ENCODE data around the gene ZNF837.

ZNF837 gene

GRCh38 chr19:58345558-58345957, 35.3 kb downstream of the ZNF837 start:
- Histone ChIP-seq H3K4me1 (ENCODE audit: insufficient read depth, low read length) (peaks cover 3% of the 10 kb centered on the region; the same call in 1 of the 2 replicates), H3K9me3 (ENCODE audit: insufficient read depth, low read depth, low read length) (no peaks in the 10 kb centered on the region), H3K9ac (ENCODE audit: low read depth, low read length) (no peak overlapping the region), H3K36me3 (ENCODE audit: insufficient read depth, low read length) (peaks cover 5% of the 10 kb centered on the region; the same call in 1 of the 2 replicates), H3K27me3 (ENCODE audit: insufficient read depth, low read length) (peaks cover 15% of the 10 kb centered on the region), H3K4me3 (ENCODE audit: low read length) (no peak overlapping the region), H3K27ac (ENCODE audit: low read depth, low read length) (no peak overlapping the region)
- WGBS: 88% methylated on average over 5 of the region's 5 CpGs

GRCh38 chr19:58338825-58339558, 41.8 kb downstream of the ZNF837 start:
- WGBS: 85% methylated on average over 29 of the region's 30 CpGs
- Histone ChIP-seq H3K27ac (ENCODE audit: low read depth, low read length) (no peak overlapping the region), H3K9ac (ENCODE audit: low read depth, low read length) (no peak overlapping the region), H3K27me3 (ENCODE audit: insufficient read depth, low read length) (no peaks in the 10 kb centered on the region), H3K9me3 (ENCODE audit: insufficient read depth, low read depth, low read length) (no peaks in the 10 kb centered on the region), H3K4me3 (ENCODE audit: low read length) (no peak overlapping the region), H3K36me3 (ENCODE audit: insufficient read depth, low read length) (peaks cover 28% of the 10 kb centered on the region), H3K4me1 (ENCODE audit: insufficient read depth, low read length) (no peaks in the 10 kb centered on the region)

DNA sequence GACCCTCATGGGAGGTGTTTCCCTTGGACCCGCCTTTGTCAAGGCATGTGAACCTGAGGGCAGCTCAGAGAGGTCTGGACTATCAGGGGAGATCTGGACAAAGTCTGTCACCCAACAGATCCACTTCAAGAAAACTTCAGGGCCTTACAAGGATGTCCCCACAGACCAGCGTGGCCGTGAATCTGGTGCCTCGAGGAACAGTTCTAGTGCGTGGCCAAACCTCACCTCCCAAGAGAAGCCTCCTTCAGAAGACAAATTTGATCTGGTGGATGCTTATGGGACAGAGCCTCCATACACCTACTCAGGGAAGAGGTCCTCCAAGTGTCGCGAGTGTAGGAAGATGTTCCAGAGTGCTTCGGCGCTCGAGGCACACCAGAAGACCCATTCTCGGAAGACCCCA, 42.5 kb downstream of the ZNF837 start:
- 97% methylated on average over 11 of the region's 11 CpGs for WGBS
- no peak overlapping the region for H3K4me3 ChIP-seq (ENCODE audit: low read length)

DNA sequence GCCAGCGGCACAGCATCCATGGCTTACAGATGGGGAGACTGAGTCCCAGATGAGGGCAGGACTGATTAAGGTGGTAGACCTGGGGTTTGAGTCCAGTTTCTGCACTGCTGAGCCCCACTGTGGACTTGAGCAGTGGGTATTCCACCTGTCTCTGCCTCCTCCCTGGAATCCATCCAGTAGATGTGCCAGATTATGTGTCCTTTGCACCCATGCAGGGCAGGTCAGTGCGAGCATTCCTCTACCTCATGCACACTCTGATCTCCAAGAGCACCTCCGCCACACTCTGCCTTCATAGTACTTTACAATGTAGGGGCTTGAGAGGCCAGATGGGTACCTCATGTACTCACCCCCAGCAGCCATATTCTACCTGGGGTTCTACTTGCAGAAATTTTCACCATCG, 44.0 kb downstream of the ZNF837 start:
- no peaks in the 10 kb centered on the region for H3K9me3 ChIP-seq (ENCODE audit: insufficient read depth, low read depth, low read length)
- H3K27ac ChIP-seq (ENCODE audit: low read depth, low read length): no peak overlapping the region
- H3K9ac ChIP-seq (ENCODE audit: low read depth, low read length): no peak overlapping the region
- H3K27me3 ChIP-seq (ENCODE audit: insufficient read depth, low read length): no peaks in the 10 kb centered on the region
- peaks cover 28% of the 10 kb centered on the region for H3K36me3 ChIP-seq (ENCODE audit: insufficient read depth, low read length)
- H3K4me1 ChIP-seq (ENCODE audit: insufficient read depth, low read length): no peaks in the 10 kb centered on the region
- WGBS: 98% methylated on average over 4 of the region's 4 CpGs
- H3K4me3 ChIP-seq (ENCODE audit: low read length): no peak overlapping the region

More for the DNA sequence above, 42.5 kb downstream of the ZNF837 start:
- H3K9ac ChIP-seq (ENCODE audit: low read depth, low read length): no peak overlapping the region
- H3K27me3 ChIP-seq (ENCODE audit: insufficient read depth, low read length): no peaks in the 10 kb centered on the region
- H3K36me3 ChIP-seq (ENCODE audit: insufficient read depth, low read length): peaks cover 28% of the 10 kb centered on the region
- H3K27ac ChIP-seq (ENCODE audit: low read depth, low read length): no peak overlapping the region
- no peaks in the 10 kb centered on the region for H3K9me3 ChIP-seq (ENCODE audit: insufficient read depth, low read depth, low read length)
- no peaks in the 10 kb centered on the region for H3K4me1 ChIP-seq (ENCODE audit: insufficient read depth, low read length)

- Histone ChIP-seq H3K36me3 (ENCODE audit: insufficient read depth, low read length) (peaks cover 24% of the 10 kb centered on the region), H3K27me3 (ENCODE audit: insufficient read depth, low read length) (no peaks in the 10 kb centered on the region)
Observed at GRCh38 chr19:58336216-58336615, 44.6 kb downstream of the ZNF837 start.

DNA sequence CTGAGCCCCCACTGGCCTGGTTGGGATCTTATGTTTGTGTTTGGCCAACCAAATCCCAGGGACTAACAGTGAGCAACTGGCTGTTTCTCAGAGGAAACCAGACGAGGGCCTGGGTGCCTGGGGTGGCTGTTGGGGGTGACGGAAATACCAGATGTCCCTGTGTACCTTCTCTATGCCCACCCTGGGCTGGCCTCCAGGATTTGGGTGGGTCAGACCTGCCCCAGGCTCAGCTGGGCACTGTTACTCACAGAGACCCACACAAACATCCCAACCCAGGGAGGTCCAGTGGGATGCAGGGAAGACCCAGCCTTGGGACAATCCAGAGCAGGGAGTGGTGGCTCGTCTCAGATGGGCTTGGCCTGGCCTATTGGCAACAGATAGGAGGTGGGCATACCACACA, 45.2 kb downstream of the ZNF837 start:
- no peak overlapping the region for H3K9ac ChIP-seq (ENCODE audit: low read depth, low read length)
- no peak overlapping the region for H3K4me3 ChIP-seq (ENCODE audit: low read length)
- H3K27ac ChIP-seq (ENCODE audit: low read depth, low read length): no peak overlapping the region
- no peaks in the 10 kb centered on the region for H3K27me3 ChIP-seq (ENCODE audit: insufficient read depth, low read length)
- H3K9me3 ChIP-seq (ENCODE audit: insufficient read depth, low read depth, low read length): no peaks in the 10 kb centered on the region
- no peaks in the 10 kb centered on the region for H3K4me1 ChIP-seq (ENCODE audit: insufficient read depth, low read length)
- H3K36me3 ChIP-seq (ENCODE audit: insufficient read depth, low read length): peaks cover 23% of the 10 kb centered on the region
- 88% methylated on average over 3 of the region's 3 CpGs for WGBS

More at GRCh38 chr19:58336216-58336615, 44.6 kb downstream of the ZNF837 start:
- Histone ChIP-seq H3K9me3 (ENCODE audit: insufficient read depth, low read depth, low read length) (no peaks in the 10 kb centered on the region), H3K4me3 (ENCODE audit: low read length) (no peak overlapping the region), H3K4me1 (ENCODE audit: insufficient read depth, low read length) (no peaks in the 10 kb centered on the region), H3K9ac (ENCODE audit: low read depth, low read length) (no peak overlapping the region), H3K27ac (ENCODE audit: low read depth, low read length) (no peak overlapping the region)
- WGBS: 93% methylated on average over 1 of the region's 1 CpG

DNA sequence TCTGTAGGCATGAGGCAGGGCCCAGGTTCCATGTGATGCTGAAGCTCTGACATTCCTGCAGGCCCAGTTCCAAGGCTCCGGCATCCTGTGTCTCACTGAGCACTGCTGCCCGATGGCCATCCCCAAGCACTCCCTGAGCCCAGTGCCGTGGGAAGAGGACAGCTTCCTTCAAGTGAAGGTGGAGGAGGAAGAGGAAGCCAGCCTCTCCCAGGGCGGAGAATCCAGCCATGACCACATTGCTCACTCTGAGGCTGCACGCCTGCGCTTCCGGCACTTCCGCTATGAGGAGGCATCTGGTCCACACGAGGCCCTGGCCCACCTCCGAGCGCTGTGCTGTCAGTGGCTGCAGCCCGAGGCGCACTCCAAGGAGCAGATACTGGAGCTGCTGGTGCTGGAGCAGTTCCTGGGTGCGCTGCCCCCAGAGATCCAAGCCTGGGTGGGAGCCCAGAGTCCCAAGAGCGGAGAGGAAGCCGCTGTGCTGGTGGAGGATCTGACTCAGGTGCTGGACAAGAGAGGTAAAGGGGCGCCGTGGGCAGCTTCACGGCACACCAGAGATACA, 46.1 kb downstream of the ZNF837 start:
- H3K9ac ChIP-seq (ENCODE audit: low read depth, low read length): no peak overlapping the region
- WGBS: 95% methylated on average over 19 of the region's 19 CpGs
- H3K36me3 ChIP-seq (ENCODE audit: insufficient read depth, low read length): peaks cover 23% of the 10 kb centered on the region
- no peaks in the 10 kb centered on the region for H3K4me1 ChIP-seq (ENCODE audit: insufficient read depth, low read length)
- H3K27ac ChIP-seq (ENCODE audit: low read depth, low read length): no peak overlapping the region
- H3K9me3 ChIP-seq (ENCODE audit: insufficient read depth, low read depth, low read length): no peaks in the 10 kb centered on the region
- no peaks in the 10 kb centered on the region for H3K27me3 ChIP-seq (ENCODE audit: insufficient read depth, low read length)
- H3K4me3 ChIP-seq (ENCODE audit: low read length): no peak overlapping the region

GRCh38 chr19:58332697-58333096, 48.1 kb downstream of the ZNF837 start:
- WGBS: 92% methylated on average over 1 of the region's 1 CpG
- H3K36me3 ChIP-seq (ENCODE audit: insufficient read depth, low read length): peaks cover 8% of the 10 kb centered on the region; the same call in 1 of the 2 replicates
- H3K9ac ChIP-seq (ENCODE audit: low read depth, low read length): no peak overlapping the region
- H3K9me3 ChIP-seq (ENCODE audit: insufficient read depth, low read depth, low read length): no peaks in the 10 kb centered on the region
- no peak overlapping the region for H3K4me3 ChIP-seq (ENCODE audit: low read length)
- no peaks in the 10 kb centered on the region for H3K4me1 ChIP-seq (ENCODE audit: insufficient read depth, low read length)
- no peak overlapping the region for H3K27ac ChIP-seq (ENCODE audit: low read depth, low read length)
- H3K27me3 ChIP-seq (ENCODE audit: insufficient read depth, low read length): no peaks in the 10 kb centered on the region

DNA sequence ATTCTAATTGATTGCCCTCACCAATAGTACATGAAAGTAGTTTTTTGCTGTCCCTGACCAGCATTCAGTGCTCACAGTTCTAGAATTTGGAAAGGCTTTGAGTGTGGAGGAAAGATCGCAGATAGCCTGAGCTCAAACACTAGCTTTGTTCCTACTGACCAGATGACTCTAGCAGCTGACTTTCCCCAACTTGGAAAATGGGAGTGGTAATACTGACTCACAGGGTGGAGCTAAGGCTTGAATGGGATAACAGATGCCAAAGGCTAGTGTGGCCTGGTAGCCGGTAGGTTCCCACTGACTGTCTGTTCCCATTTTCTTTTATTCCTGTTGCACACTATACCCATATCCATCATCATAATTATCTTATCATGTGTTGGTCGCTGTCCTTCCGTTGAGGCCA, 50.4 kb downstream of the ZNF837 start:
- no peaks in the 10 kb centered on the region; the same call in 1 of the 2 replicates for H3K4me1 ChIP-seq (ENCODE audit: insufficient read depth, low read length)
- no peak overlapping the region for H3K9ac ChIP-seq (ENCODE audit: low read depth, low read length)
- H3K36me3 ChIP-seq (ENCODE audit: insufficient read depth, low read length): no peaks in the 10 kb centered on the region
- no peaks in the 10 kb centered on the region for H3K27me3 ChIP-seq (ENCODE audit: insufficient read depth, low read length)
- 88% methylated on average over 4 of the region's 4 CpGs for WGBS
- no peak overlapping the region for H3K27ac ChIP-seq (ENCODE audit: low read depth, low read length)
- H3K4me3 ChIP-seq (ENCODE audit: low read length): no peak overlapping the region
- H3K9me3 ChIP-seq (ENCODE audit: insufficient read depth, low read depth, low read length): no peaks in the 10 kb centered on the region

DNA sequence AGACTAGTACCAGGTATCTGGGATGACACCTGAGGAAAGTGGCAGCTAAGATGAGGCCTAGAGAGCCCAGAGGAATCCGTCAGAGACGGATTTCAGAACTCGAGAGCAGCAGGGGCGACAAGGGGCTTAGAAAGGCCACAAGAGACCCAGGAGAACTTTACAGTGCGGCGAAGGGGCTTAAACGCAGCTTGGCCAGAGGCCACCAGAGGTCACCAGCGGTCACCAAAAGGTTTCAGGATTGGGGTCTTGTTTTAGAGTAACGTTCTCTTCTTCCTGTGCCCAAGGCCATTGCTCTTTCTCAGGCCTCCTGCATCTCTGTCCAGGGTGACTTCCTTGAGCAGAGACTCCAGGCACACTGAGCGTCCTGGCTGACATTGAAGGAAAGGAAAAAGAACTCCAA, 51.8 kb downstream of the ZNF837 start:
- no peaks in the 10 kb centered on the region; the same call in 1 of the 2 replicates for H3K4me1 ChIP-seq (ENCODE audit: insufficient read depth, low read length)
- no peaks in the 10 kb centered on the region for H3K9me3 ChIP-seq (ENCODE audit: insufficient read depth, low read depth, low read length)
- WGBS: 29% methylated on average over 10 of the region's 10 CpGs
- H3K27me3 ChIP-seq (ENCODE audit: insufficient read depth, low read length): no peaks in the 10 kb centered on the region
- no peak overlapping the region for H3K9ac ChIP-seq (ENCODE audit: low read depth, low read length)
- no peak overlapping the region for H3K4me3 ChIP-seq (ENCODE audit: low read length)
- H3K27ac ChIP-seq (ENCODE audit: low read depth, low read length): no peak overlapping the region
- no peaks in the 10 kb centered on the region for H3K36me3 ChIP-seq (ENCODE audit: insufficient read depth, low read length)

- Histone ChIP-seq H3K36me3 (ENCODE audit: insufficient read depth, low read length) (no peaks in the 10 kb centered on the region), H3K9ac (ENCODE audit: low read depth, low read length) (peak within 1 kb of the TSS; percentile 80), H3K9me3 (ENCODE audit: insufficient read depth, low read depth, low read length) (no peaks in the 10 kb centered on the region), H3K27me3 (ENCODE audit: insufficient read depth, low read length) (no peaks in the 10 kb centered on the region), H3K27ac (ENCODE audit: low read depth, low read length) (peak within 1 kb of the TSS; percentile 48; the same call in 1 of the 2 replicates), H3K4me3 (ENCODE audit: low read length) (peak within 1 kb of the TSS; percentile 90), H3K4me1 (ENCODE audit: insufficient read depth, low read length) (no peaks in the 10 kb centered on the region; the same call in 1 of the 2 replicates)
- WGBS: 2% methylated on average over 62 of the region's 62 CpGs
Observed at GRCh38 chr19:58326914-58327726, 53.7 kb downstream of the ZNF837 start, which contains the start of gene ZSCAN22. ZSCAN22 (plus strand) TSS chr19:58326994; CDS start chr19:58334803, 7,809 bp downstream.
